GM21529 (cell line): ENCODE measurements around the gene PTPN14.
A peak's percentile ranks its signal among the peaks of the same experiment; 100 is the strongest.

ENCODE experiments used
- ATAC-seq: cut with Tn5 transposase; IDR thresholded peaks from one replicate; pipeline ENCODE4 v1.9.1; 2021; ENCODE audit not compliant: unreplicated experiment

PTPN14 gene

DNA sequence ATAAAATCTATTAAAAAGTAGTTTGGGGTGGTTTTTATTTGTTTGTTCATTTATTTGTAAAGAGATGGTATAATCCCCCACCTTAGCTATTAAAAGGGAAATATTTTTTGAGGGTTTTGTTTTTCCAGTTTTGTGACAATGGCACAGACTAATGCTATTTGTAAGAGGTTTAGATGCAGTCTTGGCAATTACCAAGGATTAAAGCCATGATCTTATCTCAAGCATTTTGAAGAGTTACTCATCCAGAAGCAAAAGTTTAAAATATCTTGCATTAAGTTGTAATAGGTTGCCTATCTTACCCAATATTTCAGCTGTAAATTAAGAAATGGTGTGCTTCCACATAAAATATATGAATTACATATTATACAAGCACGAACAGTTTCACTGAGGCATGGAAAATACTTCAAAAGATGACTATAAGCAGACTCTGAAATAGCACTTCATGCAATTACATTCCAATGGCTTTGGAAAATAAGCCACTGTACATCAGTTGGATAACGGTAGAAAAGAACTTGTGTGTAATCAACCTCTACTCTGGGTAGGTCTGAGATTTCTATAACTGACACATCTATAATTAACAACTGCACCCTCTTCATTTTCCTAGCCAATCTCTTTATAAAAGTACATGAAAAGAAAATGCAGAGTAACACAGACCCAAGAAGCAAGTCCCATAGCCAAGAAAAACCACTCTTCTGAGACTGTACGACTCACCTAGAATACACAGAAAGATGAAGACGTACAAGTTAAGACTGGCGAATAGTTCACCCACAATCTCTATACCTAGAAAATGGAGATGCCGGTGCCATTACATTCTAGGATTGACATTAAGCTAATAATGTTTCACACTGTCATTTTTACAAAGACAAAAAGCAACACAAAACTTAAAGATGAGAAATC is 95.2 kb downstream of the PTPN14 start:
- no peak for ATAC-seq

DNA sequence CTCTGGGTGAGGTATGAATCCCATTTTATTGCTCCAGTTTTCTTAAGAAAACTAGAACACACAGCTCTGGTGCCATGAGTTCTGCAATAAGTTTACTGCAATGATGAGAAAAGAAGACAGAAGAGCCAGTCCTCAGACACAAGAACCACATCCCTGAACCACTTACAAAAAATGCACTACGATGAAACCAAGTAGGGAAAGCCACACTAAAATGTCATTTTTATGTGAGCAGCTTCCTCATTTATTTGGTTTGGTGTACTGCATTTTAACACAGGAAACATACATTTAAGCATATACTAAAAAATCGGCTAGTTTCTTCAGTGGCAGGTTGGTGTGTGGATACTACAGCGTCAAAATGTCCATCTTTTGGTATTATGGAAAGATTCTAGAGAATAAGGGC is 95.9 kb downstream of the PTPN14 start:
- no peak for ATAC-seq

DNA sequence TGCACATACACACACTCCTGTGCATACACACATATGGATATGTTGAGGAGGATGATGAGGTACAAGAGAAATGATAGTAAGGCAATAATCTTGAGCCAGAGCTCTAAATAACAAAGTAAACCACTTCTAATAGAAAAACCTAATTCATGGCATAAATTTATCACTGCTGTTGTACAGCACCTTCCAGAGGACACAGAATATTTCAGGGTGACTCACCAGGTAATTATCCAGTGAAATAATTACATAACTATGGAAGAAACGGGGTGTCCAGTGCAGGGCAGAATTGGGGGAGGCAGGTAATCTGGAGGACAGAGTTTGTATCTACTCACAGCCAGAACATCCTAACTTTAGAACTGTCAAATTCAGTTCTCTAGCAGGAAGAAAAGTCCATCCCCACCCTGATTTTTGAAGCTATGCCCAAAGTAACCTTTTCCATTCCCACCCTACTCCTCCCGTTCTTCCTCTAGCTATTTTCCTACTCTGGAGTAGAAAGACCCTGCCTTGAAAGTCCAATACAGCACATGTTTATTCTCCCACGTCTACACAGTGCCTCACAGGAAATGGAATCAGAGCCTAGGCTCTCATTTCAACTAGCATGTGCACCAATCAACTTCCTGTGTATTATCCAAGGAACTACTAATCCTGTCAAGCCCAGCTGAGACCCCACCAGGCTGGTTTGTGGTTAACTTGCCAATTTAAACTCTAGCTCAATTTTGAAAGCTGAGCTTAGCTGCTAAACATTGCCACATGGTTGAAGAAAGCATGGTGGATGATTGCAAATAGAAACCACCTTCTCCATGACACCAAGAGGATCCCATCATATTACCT is 96.6 kb downstream of the PTPN14 start:
- ATAC-seq, result no peak

DNA sequence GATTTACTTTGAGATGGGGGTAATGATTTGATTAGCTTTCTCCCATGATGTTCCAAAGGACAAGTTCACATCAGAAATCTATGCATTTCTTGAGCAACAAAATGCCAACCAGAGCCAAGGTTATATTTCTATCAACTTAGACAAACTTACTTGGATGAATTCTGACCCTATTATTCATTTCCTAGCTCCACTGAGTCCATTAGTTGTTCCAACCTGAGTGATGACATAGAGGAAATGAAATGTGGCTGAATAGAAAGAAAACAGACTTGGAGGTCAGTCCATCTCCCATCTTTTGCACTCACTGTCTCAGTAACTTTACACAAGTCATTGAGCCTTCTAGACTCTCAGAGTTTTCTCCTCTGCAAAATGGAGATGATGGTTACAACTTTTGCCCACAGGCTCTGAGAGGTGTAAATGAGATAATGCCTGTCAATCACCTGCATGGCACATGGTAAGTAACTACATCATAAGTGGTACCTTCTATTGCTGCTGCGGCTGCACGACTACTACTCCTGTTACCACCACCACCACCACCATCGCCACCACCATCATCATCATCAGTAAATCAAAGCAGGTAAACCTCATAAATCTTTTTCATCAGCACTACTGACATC is 98.2 kb downstream of the PTPN14 start:
- ATAC-seq, result no peak

DNA sequence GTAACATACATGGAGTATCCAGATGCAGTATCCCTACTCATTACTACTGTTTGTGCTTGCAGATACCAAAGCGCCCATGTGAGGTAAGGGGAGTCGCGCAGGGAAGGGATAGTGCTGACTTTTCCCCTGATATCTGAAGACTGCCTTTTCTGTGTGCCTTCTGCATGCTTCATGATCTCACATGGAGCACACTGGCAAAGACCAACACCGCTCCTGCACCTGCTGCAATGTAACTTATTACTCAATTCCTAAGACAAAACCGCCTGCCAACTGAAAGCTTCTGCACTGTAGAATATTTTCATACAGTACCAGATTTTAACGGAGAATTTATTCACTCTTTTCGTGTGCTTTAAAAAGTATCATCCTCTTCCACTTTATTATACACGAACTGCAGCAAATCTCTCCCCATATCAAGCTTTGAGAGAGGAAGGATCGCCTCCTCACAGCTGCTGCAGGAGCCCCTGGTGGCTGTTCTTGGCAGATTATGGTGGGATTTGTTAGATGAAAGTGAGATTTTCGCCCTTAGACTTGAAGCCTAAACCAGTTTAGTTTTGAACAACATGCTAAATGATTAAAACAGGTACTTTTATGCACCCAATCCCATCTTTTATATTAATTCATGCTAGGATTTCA is 99.1 kb downstream of the PTPN14 start:
- no peak for ATAC-seq

DNA sequence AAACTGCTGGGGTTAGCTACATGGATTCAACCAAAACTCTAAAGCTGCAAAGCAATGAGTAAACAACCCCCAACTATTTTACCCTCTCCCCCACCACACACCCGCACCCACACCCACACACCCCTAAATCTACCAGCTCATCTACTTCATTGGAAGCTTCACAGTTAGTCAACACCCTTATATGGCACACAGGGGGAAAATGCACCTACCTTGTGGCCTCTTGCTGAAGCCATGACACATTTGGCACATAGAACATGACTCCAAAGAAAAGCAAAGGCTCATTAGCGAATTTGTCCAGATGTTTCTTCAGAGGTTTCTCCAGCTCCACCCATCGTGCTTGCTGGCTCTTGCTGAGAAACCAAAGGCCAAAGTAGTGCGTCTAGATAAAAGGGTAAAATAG is 99.8 kb downstream of the PTPN14 start:
- no peak for ATAC-seq

DNA sequence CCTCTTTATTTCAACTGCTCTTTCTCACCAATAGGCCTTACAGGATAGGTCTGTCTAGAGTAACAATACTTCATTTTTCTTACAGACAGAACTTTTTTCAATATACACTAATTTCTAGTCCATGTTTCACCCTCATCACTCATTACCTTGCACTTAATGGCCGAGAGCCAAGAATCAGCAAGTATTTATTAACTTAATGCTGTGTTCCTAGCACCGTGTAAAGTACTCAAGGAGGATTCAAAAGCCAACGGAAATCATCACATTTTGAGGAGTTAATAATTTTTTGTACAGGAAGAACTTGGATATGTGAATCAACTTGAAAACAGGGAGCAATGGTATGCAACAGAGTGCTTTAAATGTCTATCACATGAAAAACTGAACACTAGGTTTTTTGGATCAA is 102.0 kb downstream of the PTPN14 start:
- ATAC-seq, result no peak

DNA sequence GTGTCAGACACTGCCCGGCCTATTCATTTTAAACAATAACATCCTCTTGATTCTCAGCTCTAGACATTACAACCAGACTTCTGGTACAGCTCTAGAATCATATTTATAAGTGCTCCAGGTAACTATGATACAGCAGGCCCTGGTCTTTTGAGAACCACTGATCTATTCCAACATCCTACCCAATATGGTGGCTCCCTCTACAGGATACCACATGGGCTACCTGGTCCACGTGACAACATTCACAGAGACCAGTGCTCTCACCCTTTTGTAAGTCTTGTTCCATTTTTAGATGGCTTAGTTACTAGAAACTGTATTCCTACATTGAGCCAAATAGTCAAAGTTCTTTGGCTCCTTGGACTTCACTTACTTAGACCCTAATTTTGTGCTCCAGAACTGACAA is 102.9 kb downstream of the PTPN14 start:
- ATAC-seq, result no peak

DNA sequence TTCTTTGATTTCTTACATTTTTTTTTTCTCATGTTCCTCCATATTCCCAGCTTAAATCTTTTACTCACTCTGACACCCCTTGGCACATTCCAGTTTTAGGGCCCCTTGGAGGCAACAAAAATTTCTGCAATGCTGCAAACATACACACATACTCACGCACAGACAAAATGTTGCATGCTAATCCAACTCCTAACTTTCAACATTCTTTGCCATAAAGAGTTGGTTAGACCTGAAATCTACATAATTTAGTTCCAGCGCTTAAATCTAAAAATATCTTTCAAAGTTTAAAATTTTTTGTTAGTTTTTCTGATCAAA is 103.9 kb downstream of the PTPN14 start:
- no peak for ATAC-seq

DNA sequence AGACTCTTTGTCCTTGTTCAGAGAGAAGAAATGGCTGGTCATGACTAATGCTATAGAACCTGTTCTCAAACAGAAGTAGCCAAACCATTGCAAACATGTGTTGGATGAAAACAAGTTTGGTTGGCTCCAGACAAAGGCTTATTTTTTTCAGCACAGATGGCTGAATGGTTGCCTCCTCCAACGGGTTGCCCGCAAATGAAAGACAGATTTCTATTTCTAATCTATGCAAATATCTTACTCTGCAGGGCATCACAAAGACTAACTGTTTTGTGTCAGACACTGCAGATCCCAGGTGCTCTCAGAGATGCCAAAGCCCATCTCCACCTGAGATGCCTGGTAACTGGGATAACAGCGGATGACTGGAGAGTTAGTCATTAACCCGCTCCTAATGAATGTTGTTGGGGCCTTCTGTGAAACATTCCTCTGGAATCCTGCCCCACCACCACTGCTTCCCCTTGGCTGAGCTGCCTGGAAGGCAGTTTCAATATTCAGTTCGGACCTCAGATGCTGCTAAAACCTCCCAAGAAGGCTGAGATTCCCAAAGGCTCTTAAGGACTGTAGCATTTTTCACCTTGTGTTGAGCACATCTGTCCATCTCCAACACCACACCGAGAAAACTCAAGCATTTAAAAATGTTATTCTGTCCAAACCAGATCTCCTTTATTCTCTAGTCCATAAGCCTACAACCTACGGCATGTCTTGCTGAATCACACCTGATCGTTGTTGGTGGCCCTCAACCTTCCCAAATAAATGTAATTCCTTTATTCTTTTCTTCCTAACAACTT is 104.4 kb downstream of the PTPN14 start:
- ATAC-seq, result peak; percentile 58

DNA sequence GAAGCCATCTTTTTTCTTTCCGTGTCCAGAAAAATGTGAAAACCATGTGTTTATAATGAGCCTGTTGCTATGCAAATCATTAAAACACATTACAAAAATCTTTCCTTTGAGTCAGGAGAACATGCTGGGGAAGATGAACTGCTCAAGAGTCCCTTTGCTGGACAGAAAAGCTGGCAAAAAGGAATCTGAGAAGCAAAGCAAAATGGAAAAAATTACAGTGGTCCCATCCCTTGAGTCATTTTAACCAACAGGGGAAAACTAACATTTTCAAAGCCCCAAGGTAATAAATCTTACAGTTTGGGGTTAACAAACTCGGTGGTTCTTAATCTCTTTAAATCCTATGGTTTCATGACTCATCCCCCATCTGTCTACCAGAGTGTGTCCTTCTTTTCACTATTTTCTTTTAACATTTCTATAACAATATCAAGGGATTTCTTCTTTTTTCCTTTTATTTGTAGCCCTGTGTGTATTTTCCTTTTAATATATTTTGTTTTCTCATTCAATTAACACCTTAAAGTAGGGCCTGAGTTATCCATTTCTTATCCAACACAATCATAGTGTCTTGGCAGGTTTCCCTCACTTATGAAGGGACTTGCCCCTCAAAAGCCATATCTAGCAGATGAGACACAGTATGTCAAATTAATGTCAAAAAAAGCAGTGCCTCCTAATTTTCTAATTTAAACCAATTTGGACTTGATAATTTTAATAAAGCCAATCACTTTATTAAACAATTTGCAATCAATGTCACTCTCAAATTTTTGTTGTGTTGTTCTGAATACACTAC is 105.4 kb downstream of the PTPN14 start:
- no peak for ATAC-seq

DNA sequence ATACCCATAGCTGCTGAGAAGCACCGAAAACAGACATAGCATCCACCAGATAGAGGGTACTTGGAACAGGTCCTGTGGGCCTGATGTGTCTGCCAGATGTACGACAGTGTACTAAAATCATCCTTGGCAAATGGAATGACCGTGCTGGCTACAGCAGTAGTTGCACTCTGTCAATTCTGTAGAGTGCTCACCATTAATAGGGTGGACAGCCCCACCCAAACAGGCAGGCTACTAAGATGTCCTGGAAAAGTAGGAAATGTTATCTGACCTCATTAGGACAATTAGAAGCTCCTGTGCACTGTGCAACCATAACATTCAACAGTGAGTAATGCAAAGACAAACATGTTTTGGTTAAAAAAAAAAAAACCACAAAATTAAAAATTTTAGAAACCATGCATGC is 106.2 kb downstream of the PTPN14 start:
- no peak for ATAC-seq

DNA sequence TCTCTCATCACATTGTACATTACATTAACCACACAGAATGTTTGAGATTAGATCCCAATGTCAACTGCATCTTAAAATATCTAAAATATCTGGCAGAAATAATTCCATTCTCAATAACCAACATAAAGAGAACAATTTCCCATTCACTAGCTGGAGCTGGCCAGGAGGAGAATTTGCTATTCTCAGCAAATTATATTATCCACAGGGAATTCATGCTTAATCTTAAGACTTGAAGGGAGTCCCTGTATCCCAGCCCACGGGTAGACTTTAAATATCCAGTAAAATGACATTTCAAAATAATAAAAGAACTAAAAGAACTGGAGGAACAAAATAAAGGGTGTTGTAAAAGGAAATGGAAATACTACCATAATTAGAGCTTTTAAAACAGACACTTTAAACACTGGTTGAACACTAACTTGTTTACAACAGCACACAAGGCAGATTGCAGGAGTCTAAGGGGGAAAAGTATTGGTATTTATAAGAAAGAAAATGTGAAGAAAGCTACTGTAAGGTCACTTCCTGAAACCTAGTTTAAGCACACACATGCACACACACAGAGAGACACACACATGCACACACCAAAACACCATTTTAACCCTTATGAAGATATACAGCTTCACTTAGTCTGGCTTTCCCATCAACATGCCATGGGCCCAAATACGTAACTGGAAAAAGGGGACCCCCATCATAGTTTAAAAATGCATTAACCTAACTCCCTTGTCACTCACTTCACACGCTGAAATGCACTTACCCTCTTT is 107.0 kb downstream of the PTPN14 start:
- ATAC-seq, result no peak

DNA sequence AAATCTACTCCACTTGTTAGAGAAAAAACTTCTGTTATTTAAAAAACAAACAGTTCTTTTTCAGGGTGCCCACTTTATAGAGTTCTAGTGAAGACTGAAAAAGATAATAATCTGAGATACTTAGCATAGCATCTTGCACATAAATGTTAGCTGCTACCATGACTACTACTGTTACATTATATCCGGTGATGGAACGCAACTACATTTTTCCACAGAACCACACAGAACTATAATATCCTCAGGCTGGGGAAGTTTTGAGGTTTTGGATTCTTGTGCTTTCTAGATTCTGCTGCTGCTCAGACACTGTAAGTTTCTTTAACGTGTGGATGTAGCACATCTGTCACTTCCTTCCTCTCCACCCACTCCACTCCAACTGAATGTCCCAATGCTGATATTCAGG is 110.3 kb downstream of the PTPN14 start:
- no peak for ATAC-seq

DNA sequence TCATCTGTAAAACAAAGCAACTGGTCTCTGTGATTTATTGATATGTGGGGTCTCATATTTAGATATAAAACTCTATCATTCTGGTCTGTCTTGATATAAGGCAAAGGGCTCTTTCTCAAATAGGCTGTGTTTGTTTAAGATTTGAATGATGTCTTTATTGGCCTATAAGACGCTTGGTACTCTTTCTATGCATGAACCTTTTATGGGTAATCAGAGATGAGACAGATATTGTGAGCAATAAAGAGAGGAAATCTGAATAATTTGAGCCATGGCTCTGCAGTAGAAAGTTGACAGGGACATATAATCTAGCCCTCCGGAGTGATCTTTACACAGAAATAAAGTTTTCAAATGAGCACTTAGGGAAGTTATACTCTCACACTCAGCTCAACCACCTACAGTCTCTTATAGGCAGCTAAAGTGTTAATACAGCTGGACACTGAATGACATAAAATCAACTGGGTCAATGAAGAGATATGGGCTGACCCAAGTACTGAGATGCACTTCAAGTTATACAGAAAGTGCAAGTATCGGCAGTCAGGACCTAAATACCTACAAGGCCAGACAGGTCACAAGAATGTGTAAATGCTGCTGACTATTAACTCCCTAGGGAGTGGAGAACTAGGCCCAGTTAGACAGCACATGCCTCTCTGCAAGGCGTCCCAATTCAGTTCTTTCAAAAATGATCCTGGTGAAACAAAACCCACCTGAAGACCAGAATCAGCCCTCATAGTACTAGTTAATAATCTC is 111.0 kb downstream of the PTPN14 start:
- no peak for ATAC-seq

DNA sequence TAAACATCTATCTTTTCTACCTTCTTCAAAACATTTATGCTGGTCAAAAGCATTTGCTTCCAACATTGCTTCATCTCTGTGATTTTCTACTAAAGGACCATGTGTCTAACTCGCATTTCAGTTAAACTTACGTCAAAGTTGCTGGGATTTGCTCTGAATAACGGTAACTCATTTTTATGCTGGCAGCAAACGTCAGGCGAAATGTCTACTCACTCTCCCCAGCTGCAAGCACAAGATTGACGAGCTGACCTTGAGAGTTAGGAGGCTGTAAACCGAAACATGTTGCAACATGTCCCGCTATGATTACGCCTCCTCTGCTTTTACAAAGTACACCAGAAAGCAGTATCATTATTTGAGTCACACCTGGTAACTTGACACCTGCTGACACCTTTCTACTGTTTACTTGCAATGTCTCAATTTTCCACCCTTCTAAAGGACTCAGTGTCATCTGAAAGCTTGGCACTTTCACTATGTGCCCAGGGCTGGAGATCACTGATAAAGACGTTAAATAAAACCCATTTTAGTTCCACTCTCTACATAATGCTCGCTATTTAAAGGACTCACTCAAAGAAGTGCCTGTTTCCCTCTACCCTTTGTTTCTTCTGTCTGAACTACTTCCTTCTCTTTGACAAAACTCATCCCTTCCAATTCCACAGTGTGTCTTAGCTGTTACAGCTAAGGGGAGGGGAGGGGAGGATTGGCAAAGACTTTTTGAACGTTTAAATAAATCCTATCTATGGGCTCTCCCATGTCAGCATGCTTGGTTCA is 111.9 kb downstream of the PTPN14 start:
- peak; percentile 88 for ATAC-seq

DNA sequence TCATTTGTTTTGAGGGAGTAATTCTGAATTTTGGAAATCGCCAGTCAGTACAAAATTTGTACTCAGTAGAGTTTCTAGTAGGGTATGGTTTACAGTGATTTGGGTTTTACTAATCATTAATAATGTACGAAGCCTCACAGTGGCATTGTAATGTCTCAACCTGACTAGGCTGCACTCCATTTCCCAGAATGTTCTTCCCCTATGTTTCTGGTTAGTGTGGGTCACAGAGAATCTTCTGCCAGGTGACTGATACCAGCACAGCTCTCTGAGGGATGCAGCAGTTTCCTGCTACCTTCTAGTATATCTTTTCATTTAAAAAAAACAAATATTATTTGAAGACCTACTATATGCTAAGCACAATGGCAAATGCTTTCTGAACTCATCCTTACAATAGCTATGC is 112.9 kb downstream of the PTPN14 start:
- peak; percentile 35 for ATAC-seq

DNA sequence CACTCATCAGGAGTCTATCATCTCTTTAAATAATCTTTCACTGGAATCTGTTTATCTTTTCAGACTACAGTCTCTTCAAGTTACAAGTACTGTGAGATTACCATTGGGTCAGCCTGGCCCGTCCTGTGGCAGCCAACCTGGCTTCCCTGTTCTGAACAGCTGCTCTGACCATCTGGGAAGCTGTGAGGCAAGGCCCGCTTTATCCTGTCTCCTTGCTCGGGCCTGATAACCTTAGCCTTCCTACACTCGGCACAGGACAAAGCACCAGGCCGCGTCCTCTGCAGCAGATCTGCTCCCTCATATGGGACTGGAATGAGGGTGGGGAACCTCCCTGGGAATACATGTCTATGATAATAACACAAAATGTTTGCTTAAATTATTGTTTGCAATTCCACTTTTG is 113.3 kb downstream of the PTPN14 start:
- ATAC-seq, result no peak
